ENCODE results near the gene SLC6A3. TPM values are rescaled to one million over a fixed set of nuclear protein-coding genes. Genes with fewer than 3 reads are reported as not detected.

The SLC6A3 gene
- total and polyA plus RNA-seq, 2 donors (not counting 1 experiment from before 2014, with no cell fraction given), result 0.01 to 0.15 TPM

GRCh38 chr5:1367149-1367548 lies 78.1 kb downstream of the SLC6A3 start:
- intact Hi-C loops (cut with micrococcal nuclease), result no loop called here
- Histone ChIP-seq H3K4me3 (ENCODE audit: control extremely low read depth in 1 of 5, extremely low read depth in 1 of 5, insufficient read depth in 1 of 5, low read depth in 2 of 5, low read length in 4 of 5) (peak overlapping the region in 1 of 5 experiments; percentile 22), H3K36me3 (replicated peaks in 1 of 2; ENCODE audit: control extremely low read depth in 1 of 2, control insufficient read depth in 1 of 2, extremely low read depth in 1 of 2, insufficient read depth in 2 of 2, low read length in 1 of 2) (no peaks in the 10 kb centered on the region), H3K9me3 (ENCODE audit: control extremely low read depth in 1 of 3, control insufficient read depth in 2 of 3, insufficient read depth in 1 of 3, low read length in 2 of 3) (peaks cover 0 to 2% (median 0%) of the 10 kb centered on the region in 3 donors), H3K27ac (ENCODE audit: low read length in 2 of 2) (no peak overlapping the region), H3K9ac (ENCODE audit: low read length) (peak overlapping the region; percentile 16), H2AFZ (ENCODE audit: insufficient read depth, low read depth, low read length, poor library complexity, severe bottlenecking) (no peak overlapping the region), H3K27me3 (replicated peaks in 1 of 4; ENCODE audit: control extremely low read depth in 1 of 4, control insufficient read depth in 3 of 4, insufficient read depth in 4 of 4, low read length in 3 of 4) (peaks cover 0 to 14% (median 5%) of the 10 kb centered on the region in 4 experiments), H4K20me1 (ENCODE audit: control insufficient read depth, insufficient read depth, low read length, poor library complexity, severe bottlenecking) (no peaks in the 10 kb centered on the region), H3K4me1 (ENCODE audit: control insufficient read depth in 2 of 2, insufficient read depth in 2 of 2, low read length in 2 of 2) (peaks cover 42 to 48% of the 10 kb centered on the region in 2 donors), H3K79me2 (ENCODE audit: control insufficient read depth, insufficient read depth, low read length) (no peaks in the 10 kb centered on the region), H3K4me2 (replicated peaks; ENCODE audit: low read depth, low read length, poor library complexity, severe bottlenecking) (peak overlapping the region; percentile 63)
- DNase-seq (peak; percentile 46), ATAC-seq (ENCODE audit: low read depth) (no peak)
- Mint-ChIP-seq H3K27ac (peak overlapping the region; percentile 80), H3K9me3 (ENCODE audit: insufficient read depth) (no peaks in the 10 kb centered on the region), H3K27me3 (peaks cover 11% of the 10 kb centered on the region), H3K4me3 (peak overlapping the region; percentile 75), H3K4me1 (peaks cover 48% of the 10 kb centered on the region)
- CTCF ChIA-PET, result interaction anchor here (1.5 to 1.6 kb wide), 2 partner anchors 13 to 19 kb away, joined by 3 to 12 read pairs; no protein-coding TSS in a partner anchor
- POLR2A ChIA-PET, result interaction anchor here (0.7 to 0.9 kb wide), 2 partner anchors 12 to 13 kb away, joined by 3 to 4 read pairs; no protein-coding TSS in a partner anchor
- no peak for TF ChIP-seq EZH2 (IDR thresholded peaks at IDR 0.05; ENCODE audit: borderline replicate concordance, insufficient read depth, low read depth, low read length, poor library complexity, severe bottlenecking)
- TF ChIP-seq, protein P1, sequence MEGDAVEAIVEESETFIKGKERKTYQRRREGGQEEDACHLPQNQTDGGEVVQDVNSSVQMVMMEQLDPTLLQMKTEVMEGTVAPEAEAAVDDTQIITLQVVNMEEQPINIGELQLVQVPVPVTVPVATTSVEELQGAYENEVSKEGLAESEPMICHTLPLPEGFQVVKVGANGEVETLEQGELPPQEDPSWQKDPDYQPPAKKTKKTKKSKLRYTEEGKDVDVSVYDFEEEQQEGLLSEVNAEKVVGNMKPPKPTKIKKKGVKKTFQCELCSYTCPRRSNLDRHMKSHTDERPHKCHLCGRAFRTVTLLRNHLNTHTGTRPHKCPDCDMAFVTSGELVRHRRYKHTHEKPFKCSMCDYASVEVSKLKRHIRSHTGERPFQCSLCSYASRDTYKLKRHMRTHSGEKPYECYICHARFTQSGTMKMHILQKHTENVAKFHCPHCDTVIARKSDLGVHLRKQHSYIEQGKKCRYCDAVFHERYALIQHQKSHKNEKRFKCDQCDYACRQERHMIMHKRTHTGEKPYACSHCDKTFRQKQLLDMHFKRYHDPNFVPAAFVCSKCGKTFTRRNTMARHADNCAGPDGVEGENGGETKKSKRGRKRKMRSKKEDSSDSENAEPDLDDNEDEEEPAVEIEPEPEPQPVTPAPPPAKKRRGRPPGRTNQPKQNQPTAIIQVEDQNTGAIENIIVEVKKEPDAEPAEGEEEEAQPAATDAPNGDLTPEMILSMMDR (IDR thresholded peaks at IDR 0.05), result no peak
- WGBS (ENCODE audit: insufficient coverage), result 23% methylated on average over 6 of the region's 7 CpGs

GRCh38 chr5:1366514-1366913 lies 78.7 kb downstream of the SLC6A3 start:
- intact Hi-C loops (cut with micrococcal nuclease), result loop anchor here (1.0 kb wide), 2 partner anchors 19 to 21 kb away; partner anchors contain the start of gene CLPTM1L
- no peaks in the 10 kb centered on the region for H3K79me2 ChIP-seq (ENCODE audit: control insufficient read depth, insufficient read depth, low read length)
- peak overlapping the region; percentile 63 for H3K4me2 ChIP-seq (replicated peaks; ENCODE audit: low read depth, low read length, poor library complexity, severe bottlenecking)
- POLR2A ChIA-PET, result interaction anchor here (0.9 kb wide), 1 partner anchor 14 kb away, joined by 3 read pairs; no protein-coding TSS in a partner anchor
- no peak for TF ChIP-seq EZH2 (IDR thresholded peaks at IDR 0.05; ENCODE audit: borderline replicate concordance, insufficient read depth, low read depth, low read length, poor library complexity, severe bottlenecking)
- TF ChIP-seq, protein P1 (IDR thresholded peaks at IDR 0.05), result no peak
- peaks cover 0 to 2% (median 0%) of the 10 kb centered on the region in 3 donors for H3K9me3 ChIP-seq (ENCODE audit: control extremely low read depth in 1 of 3, control insufficient read depth in 2 of 3, insufficient read depth in 1 of 3, low read length in 2 of 3)
- H3K9ac ChIP-seq (ENCODE audit: low read length), result peak overlapping the region; percentile 16
- 25% methylated on average over 3 of the region's 14 CpGs for WGBS (ENCODE audit: insufficient coverage)
- peaks cover 11% of the 10 kb centered on the region for H3K27me3 Mint-ChIP-seq
- H4K20me1 ChIP-seq (ENCODE audit: control insufficient read depth, insufficient read depth, low read length, poor library complexity, severe bottlenecking), result no peaks in the 10 kb centered on the region
- no peaks in the 10 kb centered on the region for H3K9me3 Mint-ChIP-seq (ENCODE audit: insufficient read depth)
- H3K4me3 Mint-ChIP-seq, result peak overlapping the region; percentile 75
- peak overlapping the region in 1 of 5 experiments; percentile 22 for H3K4me3 ChIP-seq (ENCODE audit: control extremely low read depth in 1 of 5, extremely low read depth in 1 of 5, insufficient read depth in 1 of 5, low read depth in 2 of 5, low read length in 4 of 5)
- H3K27me3 ChIP-seq (replicated peaks in 1 of 4; ENCODE audit: control extremely low read depth in 1 of 4, control insufficient read depth in 3 of 4, insufficient read depth in 4 of 4, low read length in 3 of 4), result peaks cover 0 to 16% (median 5%) of the 10 kb centered on the region in 4 experiments
- peak overlapping the region; percentile 80 for H3K27ac Mint-ChIP-seq
- CTCF ChIA-PET, result interaction anchor here (1.5 to 1.6 kb wide), 2 partner anchors 14 to 20 kb away, joined by 3 to 12 read pairs; no protein-coding TSS in a partner anchor
- ATAC-seq (ENCODE audit: low read depth), result peak; percentile 85
- no peak overlapping the region for H2AFZ ChIP-seq (ENCODE audit: insufficient read depth, low read depth, low read length, poor library complexity, severe bottlenecking)
- peaks cover 35 to 41% of the 10 kb centered on the region in 2 donors for H3K4me1 ChIP-seq (ENCODE audit: control insufficient read depth in 2 of 2, insufficient read depth in 2 of 2, low read length in 2 of 2)
- peak; percentile 77 for DNase-seq
- H3K36me3 ChIP-seq (replicated peaks in 1 of 2; ENCODE audit: control extremely low read depth in 1 of 2, control insufficient read depth in 1 of 2, extremely low read depth in 1 of 2, insufficient read depth in 2 of 2, low read length in 1 of 2), result no peaks in the 10 kb centered on the region
- peaks cover 42% of the 10 kb centered on the region for H3K4me1 Mint-ChIP-seq
- no peak overlapping the region for H3K27ac ChIP-seq (ENCODE audit: low read length in 2 of 2)

All from B cell (primary cell).